ENCODE results near the gene SS18.
"Not testable (repeated sequence)": the region's sequence is repeated elsewhere in the genome, so short reads cannot be mapped to it uniquely, and the experiment has no call there.

SS18 gene

GRCh38 chr18:26090130-26091046, at the start of gene SS18:
Gene SS18 (minus strand): TSS chr18:26090613. CDS start chr18:26090569, 44 bp downstream.
- in situ Hi-C loops (cut with MboI; ENCODE audit: low sequenced_read_pairs) = no loop called here

- in situ Hi-C loops (cut with MboI; ENCODE audit: low sequenced_read_pairs) = no loop called here
Observed at GRCh38 chr18:26135548-26135947, 45.1 kb upstream of the SS18 start.

- in situ Hi-C loops (cut with MboI; ENCODE audit: low sequenced_read_pairs) = no loop called here
Observed at GRCh38 chr18:26134107-26134506, 43.7 kb upstream of the SS18 start.

- in situ Hi-C loops (cut with MboI; ENCODE audit: low sequenced_read_pairs) = no loop called here
Observed at GRCh38 chr18:26133652-26134051, 43.2 kb upstream of the SS18 start, which contains the start of gene PSMA8. Gene PSMA8 (plus strand): TSS chr18:26133869. CDS start chr18:26133966, 97 bp downstream.

- in situ Hi-C loops (cut with MboI; ENCODE audit: low sequenced_read_pairs) = not testable (repeated sequence)
Observed at GRCh38 chr18:26128192-26128591, 37.8 kb upstream of the SS18 start.

GRCh38 chr18:26127786-26128185, 37.4 kb upstream of the SS18 start:
- in situ Hi-C loops (cut with MboI; ENCODE audit: low sequenced_read_pairs) = no loop called here

GRCh38 chr18:26121994-26122393, 31.6 kb upstream of the SS18 start:
- in situ Hi-C loops (cut with MboI; ENCODE audit: low sequenced_read_pairs) = not testable (repeated sequence)

- in situ Hi-C loops (cut with MboI; ENCODE audit: low sequenced_read_pairs) = no loop called here
Observed at GRCh38 chr18:26121476-26121875, 31.1 kb upstream of the SS18 start.

- in situ Hi-C loops (cut with MboI; ENCODE audit: low sequenced_read_pairs) = no loop called here
Observed at GRCh38 chr18:26119246-26119645, 28.8 kb upstream of the SS18 start.

- in situ Hi-C loops (cut with MboI; ENCODE audit: low sequenced_read_pairs) = no loop called here
Observed at GRCh38 chr18:26104035-26104434, 13.6 kb upstream of the SS18 start.

- in situ Hi-C loops (cut with MboI; ENCODE audit: low sequenced_read_pairs) = no loop called here
Observed at GRCh38 chr18:26103579-26103978, 13.2 kb upstream of the SS18 start.

- in situ Hi-C loops (cut with MboI; ENCODE audit: low sequenced_read_pairs) = no loop called here
Observed at GRCh38 chr18:26097563-26097962, 7.2 kb upstream of the SS18 start.

- in situ Hi-C loops (cut with MboI; ENCODE audit: low sequenced_read_pairs) = no loop called here
Observed at GRCh38 chr18:26096852-26097251, 6.4 kb upstream of the SS18 start.

GRCh38 chr18:26091047-26091630, 726 bp upstream of the SS18 start:
- in situ Hi-C loops (cut with MboI; ENCODE audit: low sequenced_read_pairs) = no loop called here

GRCh38 chr18:26089293-26090129, 902 bp downstream of the SS18 start:
- in situ Hi-C loops (cut with MboI; ENCODE audit: low sequenced_read_pairs) = no loop called here

- in situ Hi-C loops (cut with MboI; ENCODE audit: low sequenced_read_pairs) = no loop called here
Observed at GRCh38 chr18:26088487-26088886, 1.9 kb downstream of the SS18 start.

- in situ Hi-C loops (cut with MboI; ENCODE audit: low sequenced_read_pairs) = no loop called here
Observed at GRCh38 chr18:26086959-26087358, 3.5 kb downstream of the SS18 start.

GRCh38 chr18:26085056-26085455, 5.4 kb downstream of the SS18 start:
- in situ Hi-C loops (cut with MboI; ENCODE audit: low sequenced_read_pairs) = no loop called here

GRCh38 chr18:26083099-26083498, 7.3 kb downstream of the SS18 start:
- in situ Hi-C loops (cut with MboI; ENCODE audit: low sequenced_read_pairs) = no loop called here

- in situ Hi-C loops (cut with MboI; ENCODE audit: low sequenced_read_pairs) = no loop called here
Observed at GRCh38 chr18:26082475-26082874, 7.9 kb downstream of the SS18 start.

GRCh38 chr18:26074246-26074645, 16.2 kb downstream of the SS18 start:
- in situ Hi-C loops (cut with MboI; ENCODE audit: low sequenced_read_pairs) = no loop called here

Measured in hTERT RPE-1 (cell line).